ACHN (cell line): ENCODE measurements around the gene AGAP1.

ENCODE experiments used
- DNase-seq: peaks from one replicate; pipeline ENCODE4 v3.0.0-alpha.2; 2015
- in situ Hi-C: cut with HindIII; loops from 2 replicates; pipeline ENCODE4 v1.10.0; 2017; ENCODE audit warnings: low sequenced_read_pairs, low pct_ligation_motif_present, low pct_unique_long_range_greater_than_20kb

AGAP1 gene

DNA sequence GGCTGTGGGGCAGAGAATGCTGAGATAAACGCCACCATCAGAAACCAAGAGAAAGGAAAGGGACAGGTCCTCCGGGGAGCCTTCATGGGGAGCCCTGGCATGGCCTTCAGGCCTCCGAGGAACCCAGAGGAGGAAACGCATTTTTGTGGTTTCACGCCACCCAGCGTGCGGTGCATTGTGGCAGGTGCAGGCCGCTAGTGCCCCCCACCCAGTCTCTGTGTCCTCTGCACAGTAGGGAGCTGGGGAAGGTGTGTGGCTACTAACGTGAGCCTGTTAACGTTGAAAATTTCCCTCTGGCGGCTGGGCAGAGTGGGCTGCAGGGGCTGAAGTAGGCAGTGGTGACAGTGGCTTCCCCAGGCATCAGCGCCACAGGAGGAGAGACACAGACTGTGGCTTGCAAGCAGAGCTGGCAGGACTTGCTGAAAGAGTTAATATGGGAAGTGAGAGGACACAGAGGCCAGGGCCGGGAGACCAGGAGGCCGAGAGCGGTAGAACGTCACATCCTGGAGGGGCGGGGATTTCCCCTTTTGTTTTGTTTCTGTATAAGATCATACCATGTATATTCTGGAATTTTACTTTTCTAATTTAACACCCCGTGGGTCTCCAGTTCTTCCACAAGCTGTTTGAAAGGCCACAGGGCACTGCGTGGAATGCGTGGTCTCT, 507.5 kb downstream of the AGAP1 start:
- no peak for DNase-seq
- in situ Hi-C loops, result no loop called here

- no peak for DNase-seq
- in situ Hi-C loops, result no loop called here
Measured at GRCh38 chr2:236001854-236002253, 508.0 kb downstream of the AGAP1 start.

GRCh38 chr2:236008006-236008405, 514.2 kb downstream of the AGAP1 start:
- no peak for DNase-seq
- in situ Hi-C loops, result no loop called here

- in situ Hi-C loops, result no loop called here
Measured at GRCh38 chr2:236008857-236009256, 515.0 kb downstream of the AGAP1 start.

GRCh38 chr2:236010920-236011685, 517.3 kb downstream of the AGAP1 start:
- no peak for DNase-seq
- in situ Hi-C loops, result no loop called here

More at GRCh38 chr2:236008857-236009256, 515.0 kb downstream of the AGAP1 start:
- no peak for DNase-seq

GRCh38 chr2:236012155-236012554, 518.3 kb downstream of the AGAP1 start:
- in situ Hi-C loops, result no loop called here
- DNase-seq, result peak; percentile 8

GRCh38 chr2:236014408-236015131, 520.7 kb downstream of the AGAP1 start:
- in situ Hi-C loops, result no loop called here
- no peak for DNase-seq

- DNase-seq, result no peak
- in situ Hi-C loops, result no loop called here
Measured at GRCh38 chr2:236015171-236015570, 521.3 kb downstream of the AGAP1 start.

DNA sequence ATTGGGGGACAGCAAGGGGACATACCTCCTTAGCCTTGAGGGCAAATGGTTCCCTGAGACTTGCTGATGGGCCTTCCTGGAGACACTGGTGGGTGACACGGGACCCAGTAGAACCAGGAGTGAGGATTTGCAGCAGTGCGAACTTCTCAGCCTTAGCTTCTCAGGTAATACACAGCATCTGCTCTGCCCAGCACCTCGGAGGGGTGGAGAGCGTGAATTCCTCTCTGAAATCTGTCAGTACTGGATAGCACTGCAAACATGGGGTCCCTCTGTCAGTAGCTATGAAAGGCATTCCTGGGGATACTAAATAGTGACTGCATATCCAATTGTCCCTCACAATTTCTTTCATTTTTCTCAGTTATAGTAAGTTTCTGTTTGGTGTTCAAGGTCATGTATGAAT, 522.7 kb downstream of the AGAP1 start:
- DNase-seq, result no peak
- in situ Hi-C loops, result no loop called here

GRCh38 chr2:236017446-236017845, 523.6 kb downstream of the AGAP1 start:
- in situ Hi-C loops, result no loop called here
- no peak for DNase-seq

- in situ Hi-C loops, result no loop called here
Measured at GRCh38 chr2:236019434-236019833, 525.6 kb downstream of the AGAP1 start.

DNA sequence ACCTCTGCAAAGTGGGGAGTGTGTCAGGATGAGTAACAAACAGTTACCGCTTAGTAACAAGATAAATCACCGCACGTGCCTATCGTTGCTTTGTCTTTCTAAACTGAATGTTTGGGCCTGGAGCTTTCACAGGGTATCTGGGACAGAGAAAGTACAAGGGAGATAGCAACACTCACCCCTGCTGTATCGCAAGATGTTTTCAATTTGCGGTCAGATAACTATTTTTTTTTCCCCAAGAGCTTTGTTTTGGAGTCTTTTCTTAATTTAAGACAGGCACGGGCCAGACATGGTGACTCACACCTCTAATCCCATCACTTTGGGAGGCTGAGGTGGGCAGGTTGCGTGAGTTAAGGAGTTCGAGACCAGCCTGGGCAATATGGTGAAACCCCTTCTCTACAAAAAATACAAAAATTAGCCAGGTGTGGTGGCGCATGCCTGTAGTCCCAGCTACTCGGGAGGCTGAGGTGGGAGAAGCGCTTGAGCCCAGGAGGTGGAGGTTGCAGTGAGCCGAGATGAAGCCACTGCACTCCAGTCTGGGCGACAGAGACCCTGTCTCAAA, 527.7 kb downstream of the AGAP1 start:
- no peak for DNase-seq
- in situ Hi-C loops, result no loop called here

More at GRCh38 chr2:236019434-236019833, 525.6 kb downstream of the AGAP1 start:
- DNase-seq, result no peak

DNA sequence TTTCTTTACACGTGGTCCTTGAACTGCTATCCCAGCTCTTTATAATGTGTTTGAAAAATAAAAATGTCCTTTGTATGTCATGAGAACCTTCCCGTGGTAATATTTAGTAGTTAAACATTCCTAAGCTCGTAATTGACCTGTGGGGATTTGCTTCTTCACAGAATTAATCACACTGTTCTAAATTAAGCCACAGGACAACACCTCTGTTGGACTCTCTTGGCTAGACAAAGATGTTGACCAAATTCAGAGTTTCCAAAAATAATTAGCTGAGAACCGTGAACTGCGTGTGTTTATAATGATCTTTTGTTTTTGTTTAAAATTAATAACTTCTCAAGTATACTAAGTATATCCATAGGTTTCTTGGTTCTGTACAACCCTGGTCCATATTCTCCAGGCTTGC, 528.3 kb downstream of the AGAP1 start:
- DNase-seq, result no peak
- in situ Hi-C loops, result no loop called here

- no peak for DNase-seq
- in situ Hi-C loops, result no loop called here
Measured at GRCh38 chr2:236025892-236026291, 532.0 kb downstream of the AGAP1 start.

- in situ Hi-C loops, result no loop called here
- DNase-seq, result no peak
Measured at GRCh38 chr2:236026841-236027240, 533.0 kb downstream of the AGAP1 start.

GRCh38 chr2:236028066-236028465, 534.2 kb downstream of the AGAP1 start:
- in situ Hi-C loops, result no loop called here
- no peak for DNase-seq

DNA sequence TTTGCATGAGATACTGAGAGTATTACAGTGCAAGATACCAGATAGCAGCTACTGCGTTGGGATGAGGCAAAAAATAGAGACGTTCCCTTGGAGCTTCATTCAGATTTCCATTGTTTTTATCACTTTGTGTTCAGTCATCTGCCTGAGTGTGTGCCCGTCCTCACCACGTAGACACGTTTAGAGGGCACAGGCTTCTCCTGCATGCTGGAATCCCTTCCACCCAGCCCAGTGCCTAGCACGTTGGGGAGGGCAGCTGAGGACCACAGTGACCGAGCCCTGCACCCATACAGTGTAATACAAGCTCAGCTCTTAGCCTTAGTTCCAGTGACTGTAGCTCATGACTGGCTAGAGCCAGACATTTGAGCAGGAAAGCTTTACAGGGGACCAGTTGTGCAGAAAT, 539.6 kb downstream of the AGAP1 start:
- in situ Hi-C loops, result no loop called here

GRCh38 chr2:236034974-236035373, 541.1 kb downstream of the AGAP1 start:
- in situ Hi-C loops, result no loop called here
- no peak for DNase-seq

More for the DNA sequence above, 539.6 kb downstream of the AGAP1 start:
- no peak for DNase-seq

GRCh38 chr2:236036045-236036444, 542.2 kb downstream of the AGAP1 start:
- DNase-seq, result no peak
- in situ Hi-C loops, result no loop called here
